ENCODE data around the gene ID4. TPM values are rescaled to one million over a fixed set of nuclear protein-coding genes. Genes with fewer than 3 reads are reported as not detected.

The ID4 gene
- total and polyA plus RNA-seq, 2 experiments from 2014 or later, result 54.6 to 89.2 TPM

- TF ChIP-seq, protein P1, sequence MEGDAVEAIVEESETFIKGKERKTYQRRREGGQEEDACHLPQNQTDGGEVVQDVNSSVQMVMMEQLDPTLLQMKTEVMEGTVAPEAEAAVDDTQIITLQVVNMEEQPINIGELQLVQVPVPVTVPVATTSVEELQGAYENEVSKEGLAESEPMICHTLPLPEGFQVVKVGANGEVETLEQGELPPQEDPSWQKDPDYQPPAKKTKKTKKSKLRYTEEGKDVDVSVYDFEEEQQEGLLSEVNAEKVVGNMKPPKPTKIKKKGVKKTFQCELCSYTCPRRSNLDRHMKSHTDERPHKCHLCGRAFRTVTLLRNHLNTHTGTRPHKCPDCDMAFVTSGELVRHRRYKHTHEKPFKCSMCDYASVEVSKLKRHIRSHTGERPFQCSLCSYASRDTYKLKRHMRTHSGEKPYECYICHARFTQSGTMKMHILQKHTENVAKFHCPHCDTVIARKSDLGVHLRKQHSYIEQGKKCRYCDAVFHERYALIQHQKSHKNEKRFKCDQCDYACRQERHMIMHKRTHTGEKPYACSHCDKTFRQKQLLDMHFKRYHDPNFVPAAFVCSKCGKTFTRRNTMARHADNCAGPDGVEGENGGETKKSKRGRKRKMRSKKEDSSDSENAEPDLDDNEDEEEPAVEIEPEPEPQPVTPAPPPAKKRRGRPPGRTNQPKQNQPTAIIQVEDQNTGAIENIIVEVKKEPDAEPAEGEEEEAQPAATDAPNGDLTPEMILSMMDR (IDR thresholded peaks at IDR 0.05; ENCODE audit: poor library complexity), result no peak
- TF ChIP-seq EZH2 (IDR thresholded peaks at IDR 0.05; ENCODE audit: borderline replicate concordance) (no peak), EZH2phosphoT487 (IDR thresholded peaks at IDR 0.05; ENCODE audit: low read depth, severe bottlenecking, unreplicated experiment) (no peak)
- peaks cover 21% of the 10 kb centered on the region for H3K4me1 ChIP-seq (ENCODE audit: insufficient read depth)
- no peaks in the 10 kb centered on the region for H3K79me2 ChIP-seq
- H3K9me2 ChIP-seq (replicated peaks; ENCODE audit: insufficient read depth), result no peaks in the 10 kb centered on the region
- peak overlapping the region; percentile 57 for H2AFZ ChIP-seq
- no peaks in the 10 kb centered on the region for H3K36me3 ChIP-seq (replicated peaks; ENCODE audit: insufficient read depth, low read depth)
- no peaks in the 10 kb centered on the region for H3K9me3 ChIP-seq (ENCODE audit: low read depth)
- H3K4me2 ChIP-seq, result peak overlapping the region; percentile 75
- no peaks in the 10 kb centered on the region for H4K20me1 ChIP-seq (ENCODE audit: insufficient read depth, poor library complexity, severe bottlenecking)
- 31% methylated on average over 6 of the region's 6 CpGs for WGBS (ENCODE audit: low lambda C conversion rate, missing lambda C conversion rate)
- peak overlapping the region; percentile 96 for H3K27ac ChIP-seq
- H3K4me3 ChIP-seq, result peak overlapping the region; percentile 22
- DNase-seq (ENCODE audit: low spot score), result no peak
- H3K27me3 ChIP-seq, result no peaks in the 10 kb centered on the region
Observed at GRCh38 chr6:19805129-19805481, 32.1 kb upstream of the ID4 start.

DNA sequence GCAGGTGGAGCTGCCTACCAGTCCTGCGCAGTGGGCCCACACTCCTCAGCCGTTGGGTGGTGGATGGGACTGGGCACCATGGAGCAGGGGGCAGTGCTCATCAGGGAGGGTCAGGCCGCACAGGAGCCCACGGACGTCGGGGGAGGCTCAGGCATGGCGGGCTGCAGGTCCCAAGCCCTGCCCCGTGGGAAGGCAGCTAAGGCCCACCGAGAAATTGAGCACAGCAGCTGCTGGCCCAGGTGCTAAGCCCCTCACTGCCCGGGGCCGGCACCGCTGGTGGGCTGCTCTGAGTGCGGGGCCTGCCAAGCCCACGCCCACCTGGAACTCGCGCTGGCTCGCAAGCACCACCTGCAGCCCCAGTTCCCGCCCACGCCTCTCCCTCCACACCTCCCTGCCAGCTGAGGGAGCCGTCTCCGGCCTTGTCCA, 30.2 kb upstream of the ID4 start:
- 95% methylated on average over 4 of the region's 21 CpGs for WGBS (ENCODE audit: low lambda C conversion rate, missing lambda C conversion rate)
- H3K36me3 ChIP-seq (replicated peaks; ENCODE audit: insufficient read depth, low read depth), result no peaks in the 10 kb centered on the region
- no peak for TF ChIP-seq EZH2phosphoT487 (IDR thresholded peaks at IDR 0.05; ENCODE audit: low read depth, severe bottlenecking, unreplicated experiment)
- TF ChIP-seq, protein P1 (IDR thresholded peaks at IDR 0.05; ENCODE audit: poor library complexity), result no peak
- no peak for TF ChIP-seq EZH2 (IDR thresholded peaks at IDR 0.05; ENCODE audit: borderline replicate concordance)
- peaks cover 21% of the 10 kb centered on the region for H3K4me1 ChIP-seq (ENCODE audit: insufficient read depth)
- H3K27ac ChIP-seq, result no peak overlapping the region
- no peaks in the 10 kb centered on the region for H3K27me3 ChIP-seq
- H3K4me3 ChIP-seq, result no peak overlapping the region
- no peak overlapping the region for H2AFZ ChIP-seq
- H3K79me2 ChIP-seq, result no peaks in the 10 kb centered on the region
- H4K20me1 ChIP-seq (ENCODE audit: insufficient read depth, poor library complexity, severe bottlenecking), result no peaks in the 10 kb centered on the region
- H3K9me3 ChIP-seq (ENCODE audit: low read depth), result no peaks in the 10 kb centered on the region
- no peaks in the 10 kb centered on the region for H3K9me2 ChIP-seq (replicated peaks; ENCODE audit: insufficient read depth)
- DNase-seq (ENCODE audit: low spot score), result no peak
- no peak overlapping the region for H3K4me2 ChIP-seq

- no peaks in the 10 kb centered on the region for H3K79me2 ChIP-seq
- no peak overlapping the region for H3K27ac ChIP-seq
- H3K4me3 ChIP-seq, result no peak overlapping the region
- H3K9me2 ChIP-seq (replicated peaks; ENCODE audit: insufficient read depth), result no peaks in the 10 kb centered on the region
- peak overlapping the region; percentile 1 for H3K4me2 ChIP-seq
- TF ChIP-seq EZH2 (IDR thresholded peaks at IDR 0.05; ENCODE audit: borderline replicate concordance) (no peak), EZH2phosphoT487 (IDR thresholded peaks at IDR 0.05; ENCODE audit: low read depth, severe bottlenecking, unreplicated experiment) (no peak)
- TF ChIP-seq, protein P1 (IDR thresholded peaks at IDR 0.05; ENCODE audit: poor library complexity), result no peak
- DNase-seq (ENCODE audit: low spot score), result peak; percentile 45
- H3K36me3 ChIP-seq (replicated peaks; ENCODE audit: insufficient read depth, low read depth), result no peaks in the 10 kb centered on the region
- no peak overlapping the region for H2AFZ ChIP-seq
- 52% methylated on average over 11 of the region's 11 CpGs for WGBS (ENCODE audit: low lambda C conversion rate, missing lambda C conversion rate)
- no peaks in the 10 kb centered on the region for H4K20me1 ChIP-seq (ENCODE audit: insufficient read depth, poor library complexity, severe bottlenecking)
- no peaks in the 10 kb centered on the region for H3K9me3 ChIP-seq (ENCODE audit: low read depth)
- H3K4me1 ChIP-seq (ENCODE audit: insufficient read depth), result no peaks in the 10 kb centered on the region
- no peaks in the 10 kb centered on the region for H3K27me3 ChIP-seq
Observed at GRCh38 chr6:19811397-19812079, 25.6 kb upstream of the ID4 start.
